ENCODE results near the gene TRMT10B.

DNA sequence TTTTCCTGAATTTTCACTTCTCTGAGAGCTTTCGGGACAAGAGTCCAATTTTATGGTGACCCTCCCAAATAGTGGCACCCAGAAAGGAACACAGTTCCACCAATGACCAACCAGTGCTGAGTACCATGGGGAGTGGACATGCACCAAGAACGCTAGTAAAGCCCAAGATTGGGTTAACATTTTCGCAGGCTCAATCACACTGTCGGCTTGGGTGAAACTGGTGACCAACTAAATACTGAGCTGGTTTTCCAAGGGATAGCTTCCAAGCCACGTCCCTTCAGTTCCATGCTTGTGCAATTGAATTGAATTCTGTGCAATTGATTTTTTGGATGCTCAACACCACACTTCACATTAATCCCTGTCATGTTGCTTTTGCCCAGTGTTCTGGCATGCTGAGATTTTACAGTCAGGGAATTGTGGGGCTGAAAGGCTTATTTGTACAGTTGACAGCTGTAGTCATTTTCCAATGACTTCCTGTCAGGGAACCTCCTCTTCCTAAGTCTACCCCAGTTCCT, 37.6 kb upstream of the TRMT10B start:
- TF ChIP-seq, protein P1, sequence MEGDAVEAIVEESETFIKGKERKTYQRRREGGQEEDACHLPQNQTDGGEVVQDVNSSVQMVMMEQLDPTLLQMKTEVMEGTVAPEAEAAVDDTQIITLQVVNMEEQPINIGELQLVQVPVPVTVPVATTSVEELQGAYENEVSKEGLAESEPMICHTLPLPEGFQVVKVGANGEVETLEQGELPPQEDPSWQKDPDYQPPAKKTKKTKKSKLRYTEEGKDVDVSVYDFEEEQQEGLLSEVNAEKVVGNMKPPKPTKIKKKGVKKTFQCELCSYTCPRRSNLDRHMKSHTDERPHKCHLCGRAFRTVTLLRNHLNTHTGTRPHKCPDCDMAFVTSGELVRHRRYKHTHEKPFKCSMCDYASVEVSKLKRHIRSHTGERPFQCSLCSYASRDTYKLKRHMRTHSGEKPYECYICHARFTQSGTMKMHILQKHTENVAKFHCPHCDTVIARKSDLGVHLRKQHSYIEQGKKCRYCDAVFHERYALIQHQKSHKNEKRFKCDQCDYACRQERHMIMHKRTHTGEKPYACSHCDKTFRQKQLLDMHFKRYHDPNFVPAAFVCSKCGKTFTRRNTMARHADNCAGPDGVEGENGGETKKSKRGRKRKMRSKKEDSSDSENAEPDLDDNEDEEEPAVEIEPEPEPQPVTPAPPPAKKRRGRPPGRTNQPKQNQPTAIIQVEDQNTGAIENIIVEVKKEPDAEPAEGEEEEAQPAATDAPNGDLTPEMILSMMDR (IDR thresholded peaks at IDR 0.05), result no peak
- TF ChIP-seq POLR2A (IDR thresholded peaks at IDR 0.05) (no peak), POLR2AphosphoS5 (IDR thresholded peaks at IDR 0.05) (no peak)
